ENCODE results near the gene OXNAD1.

The OXNAD1 gene

GRCh38 chr3:16264174-16264707 is 771 bp upstream of the OXNAD1 start:
- Histone ChIP-seq H3K27me3 (ENCODE audit: control insufficient read depth in 1 of 2, insufficient read depth in 1 of 2, low read length in 2 of 2) (no peaks in the 10 kb centered on the region), H3K4me3 (ENCODE audit: insufficient read depth in 1 of 2, low read depth in 1 of 2, low read length in 2 of 2) (peak overlapping the region; percentile 82 to 93), H4K8ac (ENCODE audit: low read length) (peak overlapping the region; percentile 74), H2AK5ac (ENCODE audit: low read length, severe bottlenecking) (no peak overlapping the region), H3K18ac (ENCODE audit: low read depth in 1 of 2, low read length in 2 of 2) (peak overlapping the region in 1 of 2 experiments; percentile 78), H3K79me1 (replicated peaks; ENCODE audit: low read length, poor library complexity, severe bottlenecking) (peaks cover 23% of the 10 kb centered on the region), H2BK120ac (ENCODE audit: low read depth, low read length) (no peak overlapping the region), H2BK5ac (ENCODE audit: low read depth, low read length, poor library complexity, severe bottlenecking) (no peak overlapping the region), H2BK15ac (ENCODE audit: low read depth, poor library complexity, severe bottlenecking) (no peak overlapping the region), H3K4me2 (ENCODE audit: low read length, poor library complexity, severe bottlenecking) (peak overlapping the region; percentile 97), H3K9ac (ENCODE audit: low read length) (peak overlapping the region; percentile 100), H3K9me3 (ENCODE audit: control insufficient read depth, low read length) (no peaks in the 10 kb centered on the region), H3K4ac (ENCODE audit: low read depth in 1 of 2, low read length in 2 of 2) (peak overlapping the region; percentile 66 to 89), H3K23ac (ENCODE audit: low read length in 2 of 2) (no peak overlapping the region), H4K91ac (ENCODE audit: low read length) (no peak overlapping the region), H3K27ac (ENCODE audit: low read length, poor library complexity, severe bottlenecking) (peak overlapping the region; percentile 64), H3K36me3 (ENCODE audit: control insufficient read depth in 1 of 2, insufficient read depth in 2 of 2, low read depth in 1 of 2, low read length in 2 of 2) (peaks cover 0 to 37% of the 10 kb centered on the region in 2 experiments), H2BK12ac (ENCODE audit: low read length in 2 of 2) (no peak overlapping the region), H3K4me1 (ENCODE audit: control insufficient read depth, insufficient read depth, low read depth, low read length) (peaks cover 2% of the 10 kb centered on the region), H2AFZ (ENCODE audit: low read depth, low read length) (peak overlapping the region; percentile 76), H3K14ac (ENCODE audit: low read length in 2 of 2) (no peak overlapping the region)
- WGBS, result 2% methylated on average over 20 of the region's 21 CpGs
- no peak for DNase-seq

GRCh38 chr3:16265455-16265786 is 409 bp downstream of the OXNAD1 start:
- no peak for DNase-seq
- H2BK120ac ChIP-seq (ENCODE audit: low read depth, low read length), result no peak overlapping the region
- peak overlapping the region; percentile 72 for H3K27ac ChIP-seq (ENCODE audit: low read length, poor library complexity, severe bottlenecking)
- H3K9me3 ChIP-seq (ENCODE audit: control insufficient read depth, low read length), result no peaks in the 10 kb centered on the region
- peak overlapping the region; percentile 91 for H2AFZ ChIP-seq (ENCODE audit: low read depth, low read length)
- no peaks in the 10 kb centered on the region for H3K27me3 ChIP-seq (ENCODE audit: control insufficient read depth in 1 of 2, insufficient read depth in 1 of 2, low read length in 2 of 2)
- H3K23ac ChIP-seq (ENCODE audit: low read length in 2 of 2), result no peak overlapping the region
- H3K9ac ChIP-seq (ENCODE audit: low read length), result peak overlapping the region; percentile 100
- peak overlapping the region; percentile 20 to 22 for H3K4ac ChIP-seq (ENCODE audit: low read depth in 1 of 2, low read length in 2 of 2)
- peaks cover 21% of the 10 kb centered on the region for H3K79me1 ChIP-seq (replicated peaks; ENCODE audit: low read length, poor library complexity, severe bottlenecking)
- no peak overlapping the region for H2BK5ac ChIP-seq (ENCODE audit: low read depth, low read length, poor library complexity, severe bottlenecking)
- no peak overlapping the region for H4K91ac ChIP-seq (ENCODE audit: low read length)
- 0% methylated on average over 2 of the region's 6 CpGs for WGBS
- H3K4me1 ChIP-seq (ENCODE audit: control insufficient read depth, insufficient read depth, low read depth, low read length), result peaks cover 2% of the 10 kb centered on the region
- H3K14ac ChIP-seq (ENCODE audit: low read length in 2 of 2), result peak overlapping the region in 1 of 2 experiments; percentile 13
- no peak overlapping the region for H3K18ac ChIP-seq (ENCODE audit: low read depth in 1 of 2, low read length in 2 of 2)
- no peak overlapping the region for H2BK15ac ChIP-seq (ENCODE audit: low read depth, poor library complexity, severe bottlenecking)
- H3K36me3 ChIP-seq (ENCODE audit: control insufficient read depth in 1 of 2, insufficient read depth in 2 of 2, low read depth in 1 of 2, low read length in 2 of 2), result peaks cover 0 to 37% of the 10 kb centered on the region in 2 experiments
- no peak overlapping the region for H2AK5ac ChIP-seq (ENCODE audit: low read length, severe bottlenecking)
- no peak overlapping the region for H4K8ac ChIP-seq (ENCODE audit: low read length)
- no peak overlapping the region for H2BK12ac ChIP-seq (ENCODE audit: low read length in 2 of 2)
- peak overlapping the region; percentile 93 for H3K4me3 ChIP-seq (ENCODE audit: insufficient read depth in 1 of 2, low read depth in 1 of 2, low read length in 2 of 2)
- H3K4me2 ChIP-seq (ENCODE audit: low read length, poor library complexity, severe bottlenecking), result peak overlapping the region; percentile 66

GRCh38 chr3:16266714-16267113 is 1.7 kb downstream of the OXNAD1 start:
- H3K18ac ChIP-seq (ENCODE audit: low read depth in 1 of 2, low read length in 2 of 2), result no peak overlapping the region
- no peak overlapping the region for H4K8ac ChIP-seq (ENCODE audit: low read length)
- H2AK5ac ChIP-seq (ENCODE audit: low read length, severe bottlenecking), result no peak overlapping the region
- H3K27me3 ChIP-seq (ENCODE audit: control insufficient read depth in 1 of 2, insufficient read depth in 1 of 2, low read length in 2 of 2), result no peaks in the 10 kb centered on the region
- no peak overlapping the region for H3K14ac ChIP-seq (ENCODE audit: low read length in 2 of 2)
- H3K4ac ChIP-seq (ENCODE audit: low read depth in 1 of 2, low read length in 2 of 2), result no peak overlapping the region
- H2BK5ac ChIP-seq (ENCODE audit: low read depth, low read length, poor library complexity, severe bottlenecking), result no peak overlapping the region
- WGBS, result 90% methylated on average over 2 of the region's 3 CpGs
- no peaks in the 10 kb centered on the region for H3K9me3 ChIP-seq (ENCODE audit: control insufficient read depth, low read length)
- H3K4me2 ChIP-seq (ENCODE audit: low read length, poor library complexity, severe bottlenecking), result no peak overlapping the region
- H3K9ac ChIP-seq (ENCODE audit: low read length), result peak overlapping the region; percentile 100
- no peak overlapping the region for H2BK12ac ChIP-seq (ENCODE audit: low read length in 2 of 2)
- peak overlapping the region in 1 of 2 experiments; percentile 32 for H3K4me3 ChIP-seq (ENCODE audit: insufficient read depth in 1 of 2, low read depth in 1 of 2, low read length in 2 of 2)
- no peak overlapping the region for H2BK15ac ChIP-seq (ENCODE audit: low read depth, poor library complexity, severe bottlenecking)
- H3K23ac ChIP-seq (ENCODE audit: low read length in 2 of 2), result no peak overlapping the region
- DNase-seq, result no peak
- no peak overlapping the region for H4K91ac ChIP-seq (ENCODE audit: low read length)
- H2BK120ac ChIP-seq (ENCODE audit: low read depth, low read length), result no peak overlapping the region
- peaks cover 16% of the 10 kb centered on the region for H3K79me1 ChIP-seq (replicated peaks; ENCODE audit: low read length, poor library complexity, severe bottlenecking)
- peaks cover 2% of the 10 kb centered on the region for H3K4me1 ChIP-seq (ENCODE audit: control insufficient read depth, insufficient read depth, low read depth, low read length)
- H2AFZ ChIP-seq (ENCODE audit: low read depth, low read length), result no peak overlapping the region
- H3K27ac ChIP-seq (ENCODE audit: low read length, poor library complexity, severe bottlenecking), result no peak overlapping the region
- peaks cover 6 to 41% of the 10 kb centered on the region in 2 experiments for H3K36me3 ChIP-seq (ENCODE audit: control insufficient read depth in 1 of 2, insufficient read depth in 2 of 2, low read depth in 1 of 2, low read length in 2 of 2)

GRCh38 chr3:16270855-16271254 is 5.8 kb downstream of the OXNAD1 start:
- Histone ChIP-seq H2BK12ac (ENCODE audit: low read length in 2 of 2) (no peak overlapping the region), H2AK5ac (ENCODE audit: low read length, severe bottlenecking) (no peak overlapping the region), H3K4me1 (ENCODE audit: control insufficient read depth, insufficient read depth, low read depth, low read length) (no peaks in the 10 kb centered on the region), H2BK5ac (ENCODE audit: low read depth, low read length, poor library complexity, severe bottlenecking) (no peak overlapping the region), H2AFZ (ENCODE audit: low read depth, low read length) (no peak overlapping the region), H3K9me3 (ENCODE audit: control insufficient read depth, low read length) (no peaks in the 10 kb centered on the region), H3K27ac (ENCODE audit: low read length, poor library complexity, severe bottlenecking) (no peak overlapping the region), H4K8ac (ENCODE audit: low read length) (no peak overlapping the region), H2BK15ac (ENCODE audit: low read depth, poor library complexity, severe bottlenecking) (no peak overlapping the region), H3K36me3 (ENCODE audit: control insufficient read depth in 1 of 2, insufficient read depth in 2 of 2, low read depth in 1 of 2, low read length in 2 of 2) (peaks cover 6 to 48% of the 10 kb centered on the region in 2 experiments), H3K27me3 (ENCODE audit: control insufficient read depth in 1 of 2, insufficient read depth in 1 of 2, low read length in 2 of 2) (no peaks in the 10 kb centered on the region), H3K23ac (ENCODE audit: low read length in 2 of 2) (no peak overlapping the region), H3K4me3 (ENCODE audit: insufficient read depth in 1 of 2, low read depth in 1 of 2, low read length in 2 of 2) (no peak overlapping the region), H3K4me2 (ENCODE audit: low read length, poor library complexity, severe bottlenecking) (no peak overlapping the region), H3K9ac (ENCODE audit: low read length) (no peak overlapping the region), H3K14ac (ENCODE audit: low read length in 2 of 2) (no peak overlapping the region), H3K79me1 (replicated peaks; ENCODE audit: low read length, poor library complexity, severe bottlenecking) (peaks cover 2% of the 10 kb centered on the region), H4K91ac (ENCODE audit: low read length) (no peak overlapping the region), H2BK120ac (ENCODE audit: low read depth, low read length) (no peak overlapping the region), H3K18ac (ENCODE audit: low read depth in 1 of 2, low read length in 2 of 2) (no peak overlapping the region), H3K4ac (ENCODE audit: low read depth in 1 of 2, low read length in 2 of 2) (no peak overlapping the region)
- no peak for DNase-seq
- WGBS, result 96% methylated on average over 10 of the region's 10 CpGs

Data from mesenchymal stem cell (in vitro differentiated cells and primary cell).